ENCODE results near the gene SLC7A5. TPM values are rescaled to one million over a fixed set of nuclear protein-coding genes. Genes with fewer than 3 reads are reported as not detected.
"Not testable (repeated sequence)": the region's sequence is repeated elsewhere in the genome, so short reads cannot be mapped to it uniquely, and the experiment has no call there.

SLC7A5 gene
- total and polyA plus RNA-seq, 2 of the 13 experiments (the other 11 are each of a cell fraction or from before 2014, with no cell fraction given), result 79.6 to 155 TPM

- TF ChIP-seq ZNF687 (CRISPR knock-in tag; IDR thresholded peaks at IDR 0.05) (peak; percentile 97), MED13 (CRISPR knock-in tag; IDR thresholded peaks at IDR 0.05) (peak; percentile 65), ZNF281 (CRISPR knock-in tag; IDR thresholded peaks at IDR 0.05; ENCODE audit: borderline replicate concordance) (peak; percentile 93), MLX (CRISPR knock-in tag; IDR thresholded peaks at IDR 0.05) (peak; percentile 75), NCOR1 (IDR thresholded peaks at IDR 0.05; ENCODE audit: borderline replicate concordance, low read length) (peak; percentile 82; the same call in 1 of the 2 replicates), ZFY (CRISPR knock-in tag; IDR thresholded peaks at IDR 0.05) (peak; percentile 50; the same call in 1 of the 2 replicates), FOXP1 (CRISPR knock-in tag; IDR thresholded peaks at IDR 0.05) (peak; percentile 68), CCDC6 (CRISPR knock-in tag; IDR thresholded peaks at IDR 0.05) (peak; percentile 92), GZF1 (CRISPR knock-in tag; IDR thresholded peaks at IDR 0.05) (peak; percentile 82; the same call in 1 of the 2 replicates), BRCA1 (CRISPR knock-in tag; IDR thresholded peaks at IDR 0.05) (peak; percentile 61; the same call in 1 of the 2 replicates), ATF2 (CRISPR knock-in tag; IDR thresholded peaks at IDR 0.05) (peak; percentile 96), SRY (CRISPR knock-in tag; IDR thresholded peaks at IDR 0.05) (peak; percentile 19; the same call in 1 of the 2 replicates), HOXA3 (CRISPR knock-in tag; IDR thresholded peaks at IDR 0.05) (peak; percentile 90), CBX2 (CRISPR knock-in tag; IDR thresholded peaks at IDR 0.05; ENCODE audit: low read depth) (0 out of 2 replicates have a peak, but pooled peaks have one; percentile 61), DMAP1 (CRISPR knock-in tag; IDR thresholded peaks at IDR 0.05) (peak; percentile 90), ZNF639 (CRISPR knock-in tag; conservative IDR thresholded peaks at IDR 0.05) (peak; percentile 88), HOXD1 (CRISPR knock-in tag; IDR thresholded peaks at IDR 0.05) (peak; percentile 17; the same call in 1 of the 2 replicates), ZNF264 (CRISPR knock-in tag; IDR thresholded peaks at IDR 0.05) (peak; percentile 80)
- TF ChIP-seq FOXP1 (IDR thresholded peaks at IDR 0.05); CBX2 (IDR thresholded peaks at IDR 0.05; ENCODE audit: low read depth, low read length): not testable (repeated sequence)
These were observed 1.3 kb upstream of the SLC7A5 start (continued) for GRCh38 chr16:87870418-87871291.
